H9 (cell line): Measurements from ENCODE around the gene ITPR1. TPM values are rescaled to one million over a fixed set of nuclear protein-coding genes. Genes with fewer than 3 reads are reported as not detected.

Experiments used
- DNase-seq: peaks from one replicate; pipeline ENCODE4 v3.0.0-alpha.2; 2017
- H2AFZ ChIP-seq: one replicate; pipeline ENCODE4 v1.6.1; 2013; ENCODE audit warnings: mild to moderate bottlenecking, low read length, control low read depth, moderate library complexity
- H2AK5ac ChIP-seq: 2 replicates; pipeline ENCODE4 v1.6.1; 2013; ENCODE audit warnings: low read length, control low read depth, mixed read lengths; ENCODE audit not compliant: insufficient read length
- H2BK120ac ChIP-seq: one replicate; pipeline ENCODE4 v1.6.1; 2013; ENCODE audit warnings: low read depth, mild to moderate bottlenecking, low read length, control low read depth, inconsistent platforms; ENCODE audit not compliant: poor library complexity, severe bottlenecking
- H2BK12ac ChIP-seq: 2 replicates; pipeline ENCODE4 v1.6.1; 2013; ENCODE audit warnings: low read length, control low read depth, mixed read lengths, low read depth; ENCODE audit not compliant: insufficient read length
- H2BK15ac ChIP-seq: 2 replicates; pipeline ENCODE4 v1.6.1; 2013; ENCODE audit warnings: low read depth, low read length, control low read depth
- H2BK20ac ChIP-seq: one replicate; pipeline ENCODE4 v1.6.1; 2013; ENCODE audit warnings: low read depth, mild to moderate bottlenecking, low read length, control low read depth, inconsistent platforms; ENCODE audit not compliant: poor library complexity, severe bottlenecking
- H2BK5ac ChIP-seq: 2 replicates; pipeline ENCODE4 v1.6.1; 2013; ENCODE audit warnings: low read length, control low read depth, mixed read lengths; ENCODE audit not compliant: insufficient read length
- H3K14ac ChIP-seq: 2 replicates; pipeline ENCODE4 v1.6.1; 2013; ENCODE audit warnings: low read length, control low read depth; ENCODE audit not compliant: insufficient read depth
- H3K18ac ChIP-seq: 2 replicates; pipeline ENCODE4 v1.6.1; 2013; ENCODE audit warnings: low read depth, mild to moderate bottlenecking, mixed read lengths, low read length, control low read depth; ENCODE audit not compliant: insufficient read length
- H3K23ac ChIP-seq: 2 replicates; pipeline ENCODE4 v1.6.1; 2013; ENCODE audit warnings: low read length, control low read depth, mixed read lengths, low read depth; ENCODE audit not compliant: insufficient read length
- H3K23me2 ChIP-seq: 2 replicates; pipeline ENCODE4 v1.6.1; 2013; ENCODE audit warnings: low read depth, mild to moderate bottlenecking, mixed read lengths, low read length, control low read depth; ENCODE audit not compliant: insufficient read length, poor library complexity, severe bottlenecking
- H3K27ac ChIP-seq: 2 replicates; pipeline ENCODE4 v1.5.1; 2013; ENCODE audit warnings: low read length, control low read depth, mixed read lengths, low read depth; ENCODE audit not compliant: insufficient read length
- H3K27me3 ChIP-seq: 2 replicates; pipeline ENCODE4 v1.6.1; 2013; ENCODE audit warnings: low read length, control low read depth, inconsistent platforms; ENCODE audit not compliant: insufficient read depth
- H3K4ac ChIP-seq: 2 replicates; pipeline ENCODE4 v1.6.1; 2013; ENCODE audit warnings: low read depth, mild to moderate bottlenecking, control low read depth, inconsistent platforms, low read length, moderate library complexity
- H3K4me1 ChIP-seq: 2 replicates; pipeline ENCODE4 v1.6.1; 2013; ENCODE audit warnings: low read length, control low read depth, inconsistent platforms; ENCODE audit not compliant: insufficient read depth
- H3K4me2 ChIP-seq: 2 replicates; pipeline ENCODE4 v1.6.1; 2013; ENCODE audit warnings: low read length, control low read depth, mixed read lengths; ENCODE audit not compliant: insufficient read length, insufficient read depth
- H3K56ac ChIP-seq: 2 replicates; pipeline ENCODE4 v1.6.1; 2013; ENCODE audit warnings: low read depth, mild to moderate bottlenecking, mixed read lengths, low read length, control low read depth; ENCODE audit not compliant: insufficient read length
- H3K79me1 ChIP-seq: 2 replicates; pipeline ENCODE4 v1.6.1; 2013; ENCODE audit warnings: low read depth, mild to moderate bottlenecking, moderate library complexity, low read length, control low read depth, inconsistent platforms; ENCODE audit not compliant: insufficient read depth, poor library complexity, severe bottlenecking
- H3K79me2 ChIP-seq: 2 replicates; pipeline ENCODE4 v1.6.1; 2013; ENCODE audit warnings: low read length, control low read depth, inconsistent platforms; ENCODE audit not compliant: insufficient read depth
- H3K9ac ChIP-seq: 2 replicates; pipeline ENCODE4 v1.6.1; 2013; ENCODE audit warnings: low read length, control low read depth, mixed read lengths; ENCODE audit not compliant: insufficient read length; ENCODE audit errors: extremely low read depth
- H3K9me3 ChIP-seq: one replicate; pipeline ENCODE4 v1.6.1; 2013; ENCODE audit warnings: low read depth, low read length, inconsistent platforms; ENCODE audit not compliant: control insufficient read depth
- H3T11ph ChIP-seq: one replicate; pipeline ENCODE4 v1.6.1; 2013; ENCODE audit warnings: mild to moderate bottlenecking, low read length, control low read depth, inconsistent platforms
- H4K20me1 ChIP-seq: one replicate; pipeline ENCODE4 v1.6.1; 2013; ENCODE audit not compliant: control insufficient read depth, insufficient read length, insufficient read depth
- H4K5ac ChIP-seq: 2 replicates; pipeline ENCODE4 v1.6.1; 2013; ENCODE audit warnings: low read depth, mild to moderate bottlenecking, mixed read lengths, low read length, control low read depth; ENCODE audit not compliant: insufficient read length
- H4K8ac ChIP-seq: replicated peaks from 2 replicates; pipeline ENCODE4 v1.6.1; 2013; ENCODE audit warnings: low read length, control low read depth, mixed read lengths, low read depth; ENCODE audit not compliant: insufficient read length
- H4K91ac ChIP-seq: 2 replicates; pipeline ENCODE4 v1.6.1; 2013; ENCODE audit warnings: low read depth, mild to moderate bottlenecking, moderate library complexity, mixed read lengths, low read length, control low read depth; ENCODE audit not compliant: insufficient read length
- H3K27ac Mint-ChIP-seq, 3 experiments: 2 replicates in 2 of 3; 3 replicates in 1 of 3; pipeline ENCODE4 v1.8.0; 2020 to 2021; ENCODE audit warnings: mixed read lengths in 3 of 3, mild to moderate bottlenecking in 1 of 3, moderate library complexity in 1 of 3
- H3K27me3 Mint-ChIP-seq: 2 replicates; pipeline ENCODE4 v1.8.0; 2021; ENCODE audit warnings: low read depth, mild to moderate bottlenecking, moderate library complexity, mixed read lengths
- H3K36me3 Mint-ChIP-seq, 3 experiments: 2 replicates in 2 of 3; 3 replicates in 1 of 3; pipeline ENCODE4 v1.8.0; 2020 to 2021; ENCODE audit warnings: low read depth in 3 of 3, mixed read lengths in 3 of 3; ENCODE audit not compliant: insufficient read depth in 1 of 3
- H3K4me1 Mint-ChIP-seq, 2 experiments: 2 replicates each; pipeline ENCODE4 v1.8.0; 2020; ENCODE audit warnings: mixed read lengths in 2 of 2
- H3K4me3 Mint-ChIP-seq, 2 experiments: 2 replicates in 1 of 2; 3 replicates in 1 of 2; pipeline ENCODE4 v1.8.0; 2020 to 2021; ENCODE audit warnings: mild to moderate bottlenecking in 2 of 2, mixed read lengths in 2 of 2, moderate library complexity in 1 of 2
- H3K9me3 Mint-ChIP-seq, 2 experiments: 2 replicates in 1 of 2; 3 replicates in 1 of 2; pipeline ENCODE4 v1.8.0; 2020; ENCODE audit warnings: mild to moderate bottlenecking in 2 of 2, mixed read lengths in 2 of 2, moderate library complexity in 1 of 2
- WGBS: extraction: QIAGEN DNeasy Blood & Tissue Kit; methylation state at CpG from one replicate; pipeline ENCODE4 v1.1.7; 2013; ENCODE audit warnings: missing lambda C conversion rate, low lambda C conversion rate, mixed read lengths; ENCODE audit not compliant: insufficient read length; ENCODE audit errors: extremely low coverage; 5-methylcytosine and 5-hydroxymethylcytosine counted together
- total RNA-seq: library from RNA; stranded (reverse); gene quantifications from 2 replicates; pipeline ENCODE4 v1.2.1, GENCODE V29; 2021
- TF ChIP-seq, protein P1 (sequence below): fragments of 200-600 bp; sonication (generic); conservative IDR thresholded peaks from 3 replicates; pipeline ENCODE4 v1.8.0; 2021; ENCODE audit warnings: antibody characterized with exemption, mild to moderate bottlenecking

ITPR1 gene
- total RNA-seq, 1 experiment from 2014 or later, result 4.2 TPM

DNA sequence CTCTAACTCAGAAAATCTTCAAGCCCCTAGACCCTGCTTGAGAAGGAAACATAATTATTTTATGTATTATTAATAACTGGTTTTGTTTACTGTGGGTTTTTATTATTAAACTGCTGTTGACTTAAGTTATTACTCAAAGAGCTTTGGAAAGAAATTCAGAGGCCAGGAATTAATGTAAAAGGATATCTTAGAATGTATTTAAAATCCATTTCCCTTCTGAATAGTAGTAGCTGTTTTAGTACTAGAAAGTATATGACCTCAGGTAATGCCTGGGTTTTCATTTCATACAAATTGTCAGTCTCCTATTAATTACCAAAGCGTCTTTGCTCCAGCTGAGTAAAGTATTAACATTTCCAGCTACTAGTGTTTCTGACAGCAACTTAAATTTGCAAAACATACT, 223.1 kb downstream of the ITPR1 start:
- Mint-ChIP-seq H3K9me3 (no peaks in the 10 kb centered on the region), H3K36me3 (no peaks in the 10 kb centered on the region; a peak in 1 of 7 replicates), H3K4me3 (no peak overlapping the region), H3K27ac (no peak overlapping the region), H3K4me1 (peaks cover 19 to 30% of the 10 kb centered on the region in 2 experiments), H3K27me3 (no peaks in the 10 kb centered on the region)
- Histone ChIP-seq H3K9me3 (no peaks in the 10 kb centered on the region), H3K79me1 (no peaks in the 10 kb centered on the region), H3K56ac (no peak overlapping the region), H2BK20ac (no peak overlapping the region), H3K27me3 (no peaks in the 10 kb centered on the region), H4K8ac (no peak overlapping the region), H3K27ac (no peak overlapping the region), H2BK15ac (no peak overlapping the region), H4K91ac (no peak overlapping the region), H2AK5ac (no peak overlapping the region), H3K4me1 (peaks cover 3% of the 10 kb centered on the region), H3K23me2 (no peaks in the 10 kb centered on the region), H4K20me1 (no peaks in the 10 kb centered on the region), H3K9ac (no peak overlapping the region), H2AFZ (no peak overlapping the region), H3K79me2 (no peaks in the 10 kb centered on the region), H4K5ac (no peak overlapping the region), H3K23ac (no peak overlapping the region), H3K14ac (no peak overlapping the region), H3K4me2 (no peak overlapping the region), H2BK120ac (no peak overlapping the region), H2BK5ac (no peak overlapping the region), H2BK12ac (no peak overlapping the region), H3T11ph (no peak overlapping the region), H3K4ac (no peak overlapping the region), H3K18ac (no peak overlapping the region)
- WGBS, result no CpG with 5 or more reads among the region's 1 CpG
- DNase-seq, result no peak
- TF ChIP-seq, protein P1, sequence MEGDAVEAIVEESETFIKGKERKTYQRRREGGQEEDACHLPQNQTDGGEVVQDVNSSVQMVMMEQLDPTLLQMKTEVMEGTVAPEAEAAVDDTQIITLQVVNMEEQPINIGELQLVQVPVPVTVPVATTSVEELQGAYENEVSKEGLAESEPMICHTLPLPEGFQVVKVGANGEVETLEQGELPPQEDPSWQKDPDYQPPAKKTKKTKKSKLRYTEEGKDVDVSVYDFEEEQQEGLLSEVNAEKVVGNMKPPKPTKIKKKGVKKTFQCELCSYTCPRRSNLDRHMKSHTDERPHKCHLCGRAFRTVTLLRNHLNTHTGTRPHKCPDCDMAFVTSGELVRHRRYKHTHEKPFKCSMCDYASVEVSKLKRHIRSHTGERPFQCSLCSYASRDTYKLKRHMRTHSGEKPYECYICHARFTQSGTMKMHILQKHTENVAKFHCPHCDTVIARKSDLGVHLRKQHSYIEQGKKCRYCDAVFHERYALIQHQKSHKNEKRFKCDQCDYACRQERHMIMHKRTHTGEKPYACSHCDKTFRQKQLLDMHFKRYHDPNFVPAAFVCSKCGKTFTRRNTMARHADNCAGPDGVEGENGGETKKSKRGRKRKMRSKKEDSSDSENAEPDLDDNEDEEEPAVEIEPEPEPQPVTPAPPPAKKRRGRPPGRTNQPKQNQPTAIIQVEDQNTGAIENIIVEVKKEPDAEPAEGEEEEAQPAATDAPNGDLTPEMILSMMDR, result no peak
